ENCODE data around the gene ZNF524.

The ZNF524 gene

DNA sequence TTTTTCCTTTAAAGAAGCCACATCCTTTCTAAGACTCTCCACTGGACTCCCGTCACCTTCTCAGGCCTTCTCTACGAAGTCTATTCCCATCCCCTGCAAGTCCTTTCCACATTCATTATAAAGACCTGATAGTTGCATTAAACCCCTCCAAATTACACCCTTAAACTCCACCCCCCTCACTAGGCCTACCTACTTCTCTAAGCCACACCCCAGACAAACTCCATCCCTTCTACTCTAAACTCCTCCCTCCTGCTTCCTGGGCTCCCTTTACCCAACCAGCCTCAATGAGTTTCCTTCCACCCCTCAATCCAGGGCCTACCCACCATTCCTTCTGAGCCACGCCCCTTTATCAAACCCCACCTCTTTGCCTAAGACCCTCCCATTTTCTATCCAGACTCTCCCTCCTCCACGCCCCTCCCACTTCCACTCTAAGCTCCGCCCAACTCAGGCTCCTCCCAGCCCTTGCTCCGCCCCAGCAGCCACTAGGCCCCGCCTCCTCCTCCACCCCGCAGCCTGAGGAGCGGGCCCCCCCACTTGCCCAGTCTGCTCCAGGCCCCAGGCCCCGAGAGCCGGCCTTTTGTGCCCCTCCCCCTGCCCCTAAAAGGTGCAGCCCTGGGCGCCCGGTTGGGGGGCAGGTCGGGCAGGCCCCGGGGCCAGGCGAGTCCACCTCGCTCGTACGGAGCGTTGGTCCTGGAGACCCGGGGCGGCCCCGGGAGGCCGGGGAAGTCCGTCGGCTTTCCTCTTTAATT is 1.2 kb upstream of the ZNF524 start:
- TF ChIP-seq, protein P1, sequence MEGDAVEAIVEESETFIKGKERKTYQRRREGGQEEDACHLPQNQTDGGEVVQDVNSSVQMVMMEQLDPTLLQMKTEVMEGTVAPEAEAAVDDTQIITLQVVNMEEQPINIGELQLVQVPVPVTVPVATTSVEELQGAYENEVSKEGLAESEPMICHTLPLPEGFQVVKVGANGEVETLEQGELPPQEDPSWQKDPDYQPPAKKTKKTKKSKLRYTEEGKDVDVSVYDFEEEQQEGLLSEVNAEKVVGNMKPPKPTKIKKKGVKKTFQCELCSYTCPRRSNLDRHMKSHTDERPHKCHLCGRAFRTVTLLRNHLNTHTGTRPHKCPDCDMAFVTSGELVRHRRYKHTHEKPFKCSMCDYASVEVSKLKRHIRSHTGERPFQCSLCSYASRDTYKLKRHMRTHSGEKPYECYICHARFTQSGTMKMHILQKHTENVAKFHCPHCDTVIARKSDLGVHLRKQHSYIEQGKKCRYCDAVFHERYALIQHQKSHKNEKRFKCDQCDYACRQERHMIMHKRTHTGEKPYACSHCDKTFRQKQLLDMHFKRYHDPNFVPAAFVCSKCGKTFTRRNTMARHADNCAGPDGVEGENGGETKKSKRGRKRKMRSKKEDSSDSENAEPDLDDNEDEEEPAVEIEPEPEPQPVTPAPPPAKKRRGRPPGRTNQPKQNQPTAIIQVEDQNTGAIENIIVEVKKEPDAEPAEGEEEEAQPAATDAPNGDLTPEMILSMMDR (IDR thresholded peaks at IDR 0.05; ENCODE audit: borderline replicate concordance, insufficient read depth, low read depth, low read length) = no peak

DNA sequence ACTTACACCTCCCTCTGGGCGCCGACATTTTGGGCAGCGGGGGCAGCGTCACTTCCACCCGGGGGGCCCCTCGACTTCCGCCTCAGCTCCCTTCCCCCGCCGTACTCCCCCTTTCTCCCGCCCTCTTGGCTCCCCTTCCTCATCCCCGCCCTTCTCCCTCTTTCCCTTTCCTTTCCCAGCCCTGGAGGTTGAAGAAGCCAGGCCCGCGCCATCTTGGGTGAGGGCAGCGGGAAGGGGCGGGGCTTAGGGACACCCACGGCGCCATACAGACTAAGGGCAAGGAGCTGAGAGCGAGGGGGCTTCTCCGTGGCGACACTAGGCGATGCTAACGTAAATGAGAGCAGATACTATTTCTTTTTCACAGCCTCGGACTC is 633 bp upstream of the ZNF524 start, which contains the start of gene FIZ1:
TSS of gene FIZ1 (minus strand) at position 50 of the 374 bp plus-strand sequence. CDS start 1,652 bp downstream, outside the sequence.
- peak within 1 kb of the TSS; percentile 95 for H3K4me3 ChIP-seq (ENCODE audit: low read depth, low read length)
- TF ChIP-seq, protein P1 (IDR thresholded peaks at IDR 0.05; ENCODE audit: borderline replicate concordance, insufficient read depth, low read depth, low read length) = no peak

More for the DNA sequence above, 1.2 kb upstream of the ZNF524 start:
- peak overlapping the region; percentile 95 for H3K4me3 ChIP-seq (ENCODE audit: low read depth, low read length)

DNA sequence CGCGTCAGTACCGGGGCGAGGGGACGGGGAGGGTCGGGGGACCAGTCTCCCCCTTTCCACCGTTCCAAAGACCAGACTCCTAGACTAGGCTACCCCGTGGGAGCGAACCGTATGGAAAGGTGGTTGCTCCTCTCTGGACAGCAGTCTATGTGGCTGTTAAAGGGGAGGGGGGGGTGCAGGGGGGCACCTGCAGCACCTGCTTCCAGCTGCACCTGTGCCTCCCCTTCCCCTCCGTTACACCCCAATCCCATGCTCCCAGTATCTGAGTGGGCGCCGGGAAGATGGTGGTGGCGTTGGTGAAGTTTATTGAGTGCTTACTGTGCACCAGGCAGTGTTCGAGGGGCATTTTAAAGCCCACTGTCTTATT is 557 bp downstream of the ZNF524 start:
- TF ChIP-seq, protein P1 (IDR thresholded peaks at IDR 0.05; ENCODE audit: borderline replicate concordance, insufficient read depth, low read depth, low read length) = no peak
- peak overlapping the region; percentile 95 for H3K4me3 ChIP-seq (ENCODE audit: low read depth, low read length)

DNA sequence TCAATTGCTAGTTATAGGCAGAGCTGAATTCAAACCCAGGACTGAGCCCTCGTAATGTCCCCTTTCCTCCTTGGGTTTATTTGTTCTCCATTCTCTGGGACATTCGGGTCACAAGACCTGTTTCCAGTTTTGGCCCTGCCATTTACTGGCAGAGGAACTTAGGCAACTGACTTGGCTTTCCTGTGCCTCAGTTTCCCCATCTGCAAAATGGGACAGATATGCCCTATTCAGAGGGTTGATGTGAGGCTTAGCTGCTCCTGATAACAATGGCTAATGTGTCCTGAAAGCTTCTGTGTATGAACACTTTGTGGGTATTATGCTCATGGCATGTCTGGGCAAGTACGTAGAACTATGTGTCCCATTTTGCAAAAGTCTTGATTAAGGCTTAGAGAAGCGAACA is 996 bp downstream of the ZNF524 start:
- H3K4me3 ChIP-seq (ENCODE audit: low read depth, low read length) = peak overlapping the region; percentile 95
- TF ChIP-seq, protein P1 (IDR thresholded peaks at IDR 0.05; ENCODE audit: borderline replicate concordance, insufficient read depth, low read depth, low read length) = no peak

DNA sequence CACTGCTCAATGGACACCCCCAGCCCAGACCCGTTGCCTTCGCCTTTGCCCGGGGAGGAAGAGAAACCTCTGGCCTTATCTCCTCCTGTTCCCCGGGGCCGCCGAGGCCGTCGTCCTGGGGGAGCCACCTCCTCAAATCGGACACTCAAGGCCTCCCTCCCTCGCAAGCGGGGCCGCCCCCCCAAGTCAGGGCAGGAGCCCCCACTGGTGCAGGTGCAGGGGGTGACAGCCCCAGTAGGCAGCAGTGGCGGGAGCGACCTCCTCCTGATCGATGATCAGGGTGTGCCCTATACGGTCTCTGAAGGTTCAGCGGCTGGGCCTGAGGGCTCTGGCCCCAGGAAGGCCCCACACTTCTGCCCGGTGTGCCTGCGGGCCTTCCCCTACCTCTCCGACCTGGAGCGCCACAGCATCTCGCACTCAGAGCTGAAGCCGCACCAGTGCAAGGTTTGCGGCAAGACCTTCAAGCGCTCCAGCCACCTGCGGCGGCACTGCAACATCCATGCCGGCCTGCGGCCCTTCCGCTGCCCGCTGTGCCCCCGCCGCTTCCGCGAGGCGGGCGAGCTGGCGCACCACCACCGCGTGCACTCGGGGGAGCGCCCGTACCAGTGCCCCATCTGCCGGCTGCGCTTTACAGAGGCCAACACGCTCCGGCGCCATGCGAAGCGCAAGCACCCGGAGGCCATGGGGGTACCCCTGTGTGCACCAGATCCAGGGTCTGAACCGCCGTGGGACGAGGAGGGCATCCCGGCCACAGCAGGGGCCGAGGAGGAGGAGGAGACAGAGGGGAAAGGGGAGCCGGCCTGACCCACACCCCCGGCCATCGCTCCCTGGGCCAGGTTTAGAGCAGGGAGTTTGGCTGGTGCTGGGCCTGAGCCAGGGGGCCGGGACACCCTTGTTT is 2.3 kb downstream of the ZNF524 start:
- no peak overlapping the region for H3K4me3 ChIP-seq (ENCODE audit: low read depth, low read length)
- TF ChIP-seq, protein P1 (IDR thresholded peaks at IDR 0.05; ENCODE audit: borderline replicate concordance, insufficient read depth, low read depth, low read length) = no peak

DNA sequence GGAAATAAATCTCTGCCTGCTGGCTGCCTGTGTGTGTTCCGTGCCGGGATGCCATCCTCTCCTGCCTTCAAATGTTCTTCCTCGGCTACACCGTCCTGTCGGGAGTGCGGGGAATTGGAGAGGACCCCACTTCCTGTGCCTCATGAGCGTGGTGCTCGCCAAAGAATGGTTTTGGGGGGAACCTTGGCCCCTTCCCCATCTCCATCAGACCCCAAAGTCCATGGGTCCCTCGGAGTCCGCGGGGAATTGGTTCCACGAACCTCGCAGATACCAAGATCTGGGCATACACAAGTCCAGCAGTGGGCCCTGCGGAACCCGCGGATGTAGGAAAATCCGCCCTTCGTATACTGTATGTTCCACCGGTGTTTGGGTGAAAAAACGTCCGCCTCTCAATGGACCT is 3.0 kb downstream of the ZNF524 start:
- TF ChIP-seq, protein P1 (IDR thresholded peaks at IDR 0.05; ENCODE audit: borderline replicate concordance, insufficient read depth, low read depth, low read length) = no peak
- H3K4me3 ChIP-seq (ENCODE audit: low read depth, low read length) = no peak overlapping the region

Data from GM12875 (cell line).